Activated CD4-positive, alpha-beta T cell treated with anti-CD3 and anti-CD28 coated beads, Interleukin-2, amount 50 U/mL, for 4 hours (primary cell): Measurements from ENCODE around the gene MDFIC.
"Not testable (repeated sequence)": the region's sequence is repeated elsewhere in the genome, so short reads cannot be mapped to it uniquely, and the experiment has no call there.

ENCODE experiments used
- DNase-seq, 2 experiments: peaks; one replicate each; pipeline ENCODE4 v3.0.0-alpha.2; 2020

The MDFIC gene

GRCh38 chr7:114922026-114922651 lies at the start of gene MDFIC:
Gene MDFIC (plus strand): TSS chr7:114922094. CDS start chr7:114923034, 940 bp downstream.
- peak; percentile 55 to 57 for DNase-seq

- no peak for DNase-seq
These were observed 47.7 kb upstream of the MDFIC start for GRCh38 chr7:114874170-114874569.

GRCh38 chr7:114875186-114875585 lies 46.7 kb upstream of the MDFIC start:
- DNase-seq: no peak

- no peak for DNase-seq
These were observed 42.3 kb upstream of the MDFIC start for GRCh38 chr7:114879554-114879953.

DNA sequence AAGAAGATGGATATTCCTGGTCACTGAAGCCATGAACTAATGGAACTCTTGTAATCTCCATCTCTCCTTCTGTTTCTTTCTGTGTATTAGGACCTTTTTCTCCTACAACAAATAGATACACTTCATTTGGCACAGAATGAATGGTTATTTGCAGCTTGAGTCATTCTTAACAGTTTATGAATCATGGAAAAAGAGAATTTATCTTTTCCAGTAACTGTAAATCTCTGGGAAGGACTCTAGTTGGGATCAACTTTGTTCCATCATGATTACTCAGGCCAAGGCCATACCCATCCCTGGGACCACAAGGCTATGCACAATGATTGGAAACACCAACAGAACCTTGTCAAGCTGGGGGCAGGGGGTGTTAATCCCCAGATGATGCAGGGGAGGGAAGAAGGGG lies 36.1 kb upstream of the MDFIC start:
- DNase-seq: no peak

GRCh38 chr7:114886241-114886640 lies 35.7 kb upstream of the MDFIC start:
- DNase-seq: no peak

GRCh38 chr7:114889116-114889515 lies 32.8 kb upstream of the MDFIC start:
- not testable (repeated sequence) for DNase-seq

GRCh38 chr7:114889646-114890285 lies 32.1 kb upstream of the MDFIC start:
- no peak for DNase-seq

GRCh38 chr7:114890561-114890960 lies 31.3 kb upstream of the MDFIC start:
- no peak for DNase-seq

DNA sequence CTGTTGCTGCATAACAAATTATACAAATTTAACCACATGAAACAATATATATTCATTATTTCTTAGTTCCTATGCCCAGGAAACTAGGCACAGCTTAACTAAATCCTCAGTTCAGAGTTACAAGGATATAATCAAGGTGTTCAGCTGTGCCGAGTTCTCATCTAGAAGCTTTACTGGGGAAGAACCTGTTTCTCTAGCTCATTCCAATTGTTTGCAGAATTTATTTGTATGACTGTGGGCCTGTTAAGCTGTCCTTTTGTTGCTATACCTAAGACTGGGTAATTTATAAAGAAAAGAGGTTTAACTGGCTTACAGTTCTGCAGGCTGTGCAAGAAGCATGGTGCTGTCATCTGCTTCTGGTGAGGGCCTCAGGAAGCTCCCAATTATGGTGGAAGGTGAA lies 21.8 kb upstream of the MDFIC start:
- no peak for DNase-seq

DNA sequence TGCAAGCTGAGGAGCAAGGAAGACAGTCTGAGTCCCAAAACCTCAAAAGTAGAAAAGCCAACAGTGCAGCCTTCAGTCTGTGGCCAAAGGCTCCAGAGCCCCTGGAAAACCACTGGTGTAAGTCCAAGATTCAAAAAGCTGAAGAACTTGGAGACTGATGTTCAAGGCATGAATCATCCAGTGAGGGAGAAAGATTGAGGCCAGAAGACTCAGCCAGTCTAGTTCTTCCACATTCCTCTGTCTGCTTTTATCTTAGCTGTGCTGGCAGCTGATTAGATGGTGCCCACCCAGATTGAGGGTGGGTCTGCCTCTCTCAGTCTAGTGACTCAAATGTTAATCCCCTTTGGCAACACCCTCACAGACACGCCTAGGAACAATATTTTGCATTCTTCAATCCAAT lies 20.1 kb upstream of the MDFIC start:
- DNase-seq: no peak

GRCh38 chr7:114903131-114903530 lies 18.8 kb upstream of the MDFIC start:
- no peak for DNase-seq

DNA sequence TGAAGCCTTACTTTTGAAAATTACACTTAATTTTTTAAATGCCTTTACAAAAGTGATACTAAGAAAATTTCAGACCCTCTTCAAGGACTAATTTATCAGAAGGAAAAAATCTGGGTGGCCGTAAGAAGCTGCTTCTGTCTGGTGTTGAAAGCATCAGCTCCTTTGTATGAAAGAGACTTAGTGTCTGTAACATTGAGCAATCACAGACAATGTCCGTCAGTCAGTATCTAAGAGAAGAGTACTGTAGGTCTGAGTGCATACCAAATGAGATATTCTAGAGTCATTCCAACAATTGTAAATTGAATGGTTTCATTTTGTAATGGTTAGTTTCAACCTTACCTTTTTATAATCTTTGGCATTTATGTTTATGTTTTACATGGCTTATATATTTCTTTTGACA lies 11.1 kb upstream of the MDFIC start:
- no peak for DNase-seq

DNA sequence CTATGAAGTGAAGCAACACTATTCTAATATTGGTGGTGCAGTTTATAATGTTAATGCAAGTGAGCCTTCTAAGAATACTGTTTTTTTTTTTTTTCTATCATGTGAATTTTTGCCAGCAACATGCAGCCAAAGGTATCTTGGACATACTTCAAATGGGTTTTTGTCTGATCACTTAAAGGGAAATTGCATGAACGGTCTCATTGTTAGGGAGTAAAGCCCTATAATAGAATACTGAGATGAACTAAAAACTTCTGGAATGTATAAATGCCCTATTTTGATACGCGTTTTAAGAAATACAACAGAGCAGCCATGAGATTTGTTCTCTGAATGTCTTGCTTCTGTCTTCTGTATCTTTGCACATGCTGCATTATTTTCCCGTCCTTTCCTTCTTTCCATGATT lies 10.5 kb upstream of the MDFIC start:
- DNase-seq: no peak

DNA sequence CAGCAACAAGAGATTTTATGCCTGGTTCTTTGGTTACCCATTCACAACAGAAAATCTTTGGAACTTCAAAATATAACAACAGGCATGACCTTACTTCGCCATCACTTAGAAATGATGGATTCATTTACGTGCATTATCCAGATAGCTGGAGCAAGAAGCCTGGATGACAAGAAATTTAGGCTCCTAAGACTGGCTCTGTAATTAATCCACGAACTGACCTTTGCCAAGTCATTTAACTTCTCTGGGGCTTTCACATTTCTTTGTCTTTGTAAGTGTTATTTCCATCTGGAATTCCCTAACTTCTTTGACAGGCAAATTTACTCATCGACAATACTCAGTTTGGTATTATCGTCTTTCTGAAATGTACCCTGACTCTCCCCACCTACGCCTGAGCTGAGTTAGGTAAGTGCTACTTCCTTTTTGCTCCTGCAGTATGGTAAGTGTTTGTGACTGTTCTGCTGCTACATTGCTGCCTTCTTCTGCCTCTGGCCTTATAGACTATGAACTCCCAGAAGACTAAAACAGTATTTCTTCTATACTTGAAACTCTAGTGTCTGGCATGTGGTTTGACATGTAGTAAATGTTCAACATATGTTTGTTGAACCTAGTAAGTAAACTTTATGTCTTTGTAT lies 5.5 kb upstream of the MDFIC start:
- peak; percentile 19 to 20 for DNase-seq

DNA sequence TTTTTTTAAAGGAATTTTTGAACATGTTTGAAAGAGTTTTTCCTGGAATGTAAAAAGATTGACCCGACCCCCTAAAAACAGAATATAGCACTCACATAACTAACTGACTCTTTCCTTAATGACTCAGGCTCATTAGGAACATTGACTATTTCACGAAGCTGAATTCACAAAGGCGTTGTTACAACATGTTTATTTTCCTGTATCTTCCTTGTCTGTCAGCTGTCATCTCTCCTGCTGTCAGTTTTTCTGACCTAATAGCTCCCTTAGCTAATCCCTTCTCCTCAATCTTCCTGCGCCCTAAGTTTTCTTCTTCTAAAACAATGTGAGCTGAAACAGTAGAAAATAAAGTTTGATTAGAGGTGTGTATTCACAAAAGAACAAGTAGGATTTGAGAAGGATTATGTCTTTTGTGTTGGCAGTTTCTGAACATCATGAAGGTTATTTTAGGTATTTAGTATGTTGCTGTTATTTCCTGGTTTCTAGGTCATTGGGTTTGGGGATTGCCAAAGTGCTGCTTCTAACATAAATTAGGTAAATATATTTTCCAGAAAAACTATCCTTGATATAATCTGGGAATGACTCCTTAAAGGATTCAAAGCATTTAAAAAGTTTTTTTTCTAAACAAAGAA lies 4.6 kb upstream of the MDFIC start:
- DNase-seq: no peak

DNA sequence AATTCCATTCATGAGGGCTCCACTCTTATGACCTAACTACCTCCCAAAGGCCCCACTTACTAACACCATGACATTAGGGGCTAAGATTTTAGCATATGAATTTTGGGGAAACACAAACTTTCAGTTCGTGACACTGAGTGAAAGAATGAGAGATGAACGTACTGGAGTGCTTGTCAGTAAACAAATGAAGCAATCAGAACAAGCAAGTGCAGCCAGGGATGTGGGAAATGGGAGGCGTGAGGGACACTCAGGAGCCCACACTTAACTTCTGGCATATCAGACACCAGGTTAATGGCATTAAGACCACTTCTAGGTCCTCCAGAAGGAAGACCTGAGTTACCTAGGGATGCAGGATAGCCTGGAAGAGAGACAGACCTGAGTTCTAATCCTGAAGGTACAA lies 2.3 kb upstream of the MDFIC start:
- DNase-seq: no peak

DNA sequence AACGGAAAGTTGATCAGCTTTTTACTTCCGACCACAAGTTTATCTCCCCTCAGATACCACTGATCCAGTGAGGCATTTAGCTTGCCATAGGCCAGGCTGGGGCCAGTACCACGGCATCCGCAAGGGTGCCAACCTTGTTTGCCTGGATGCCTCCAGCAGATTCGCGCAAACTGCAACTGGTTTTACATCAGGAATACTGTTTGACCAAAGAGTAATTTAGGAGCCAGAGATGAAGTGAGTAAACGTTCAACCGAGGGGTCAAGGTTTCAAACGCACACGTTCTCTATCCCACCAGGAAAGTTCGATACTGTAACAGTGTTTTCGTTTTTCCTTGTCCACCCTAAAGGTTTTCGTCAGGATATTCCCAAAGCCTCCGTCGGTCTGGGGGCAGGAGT lies 266 bp upstream of the MDFIC start:
- peak in 1 of 2 experiments; percentile 25 for DNase-seq

DNA sequence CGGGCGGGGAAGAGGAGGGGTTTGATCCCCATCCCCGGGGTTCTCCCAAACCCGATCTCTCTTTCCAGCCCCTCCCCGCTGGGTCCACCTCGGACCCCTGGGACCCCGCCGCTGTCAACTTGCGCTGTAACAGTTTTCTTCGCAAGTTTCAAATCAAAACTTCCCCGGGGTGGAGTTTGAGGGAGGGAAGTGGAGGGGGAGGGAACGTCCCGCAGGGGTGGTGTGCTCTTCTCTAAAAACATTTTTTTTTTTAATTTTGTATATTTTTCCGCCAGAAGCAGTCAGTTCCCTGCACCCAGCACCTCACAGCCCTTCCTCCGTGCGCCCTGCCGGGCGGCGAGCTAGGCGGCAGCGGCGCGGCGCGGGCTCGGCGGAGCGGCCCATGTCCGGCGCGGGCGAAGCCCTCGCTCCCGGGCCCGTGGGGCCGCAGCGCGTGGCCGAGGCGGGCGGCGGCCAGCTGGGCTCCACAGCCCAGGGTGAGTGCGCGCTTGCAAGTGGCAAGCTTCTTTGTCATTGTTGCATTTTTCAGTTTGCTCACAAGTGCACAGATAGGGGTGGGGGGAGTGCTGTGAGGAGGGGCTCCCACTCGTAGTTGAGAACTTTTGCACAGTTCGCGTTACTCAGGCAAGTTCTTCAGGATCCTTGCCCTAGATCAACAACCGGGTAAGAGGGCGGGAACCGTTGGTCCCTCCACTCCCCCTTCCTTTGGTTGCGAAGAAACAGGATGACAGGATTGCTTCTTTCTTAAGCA lies 933 bp downstream of the MDFIC start:
- peak; percentile 50 to 53 for DNase-seq

GRCh38 chr7:114923403-114923713 lies 1.5 kb downstream of the MDFIC start:
- no peak for DNase-seq

GRCh38 chr7:114924038-114924712 lies 2.3 kb downstream of the MDFIC start:
- no peak for DNase-seq

- DNase-seq: no peak
These were observed 3.5 kb downstream of the MDFIC start for GRCh38 chr7:114925434-114925833.

GRCh38 chr7:114928060-114928459 lies 6.2 kb downstream of the MDFIC start:
- no peak for DNase-seq
